ENCODE data around the gene C1QL4. TPM values are rescaled to one million over a fixed set of nuclear protein-coding genes. Genes with fewer than 3 reads are reported as not detected.

C1QL4 gene
- total RNA-seq, 1 donor from 2014 or later, result not detected

GRCh38 chr12:49348781-49349180, 11.8 kb upstream of the C1QL4 start:
- no peak for DNase-seq (ENCODE audit: extremely low read depth, low read depth, low spot score)

GRCh38 chr12:49347311-49348193, 10.6 kb upstream of the C1QL4 start:
- no peak for DNase-seq (ENCODE audit: extremely low read depth, low read depth, low spot score)

- no peak for DNase-seq (ENCODE audit: extremely low read depth, low read depth, low spot score)
Observed at GRCh38 chr12:49346659-49347310, 9.8 kb upstream of the C1QL4 start, which contains the start of gene DNAJC22. Gene DNAJC22 (plus strand): TSS chr12:49346888. CDS start chr12:49348873, 1,985 bp downstream.

DNA sequence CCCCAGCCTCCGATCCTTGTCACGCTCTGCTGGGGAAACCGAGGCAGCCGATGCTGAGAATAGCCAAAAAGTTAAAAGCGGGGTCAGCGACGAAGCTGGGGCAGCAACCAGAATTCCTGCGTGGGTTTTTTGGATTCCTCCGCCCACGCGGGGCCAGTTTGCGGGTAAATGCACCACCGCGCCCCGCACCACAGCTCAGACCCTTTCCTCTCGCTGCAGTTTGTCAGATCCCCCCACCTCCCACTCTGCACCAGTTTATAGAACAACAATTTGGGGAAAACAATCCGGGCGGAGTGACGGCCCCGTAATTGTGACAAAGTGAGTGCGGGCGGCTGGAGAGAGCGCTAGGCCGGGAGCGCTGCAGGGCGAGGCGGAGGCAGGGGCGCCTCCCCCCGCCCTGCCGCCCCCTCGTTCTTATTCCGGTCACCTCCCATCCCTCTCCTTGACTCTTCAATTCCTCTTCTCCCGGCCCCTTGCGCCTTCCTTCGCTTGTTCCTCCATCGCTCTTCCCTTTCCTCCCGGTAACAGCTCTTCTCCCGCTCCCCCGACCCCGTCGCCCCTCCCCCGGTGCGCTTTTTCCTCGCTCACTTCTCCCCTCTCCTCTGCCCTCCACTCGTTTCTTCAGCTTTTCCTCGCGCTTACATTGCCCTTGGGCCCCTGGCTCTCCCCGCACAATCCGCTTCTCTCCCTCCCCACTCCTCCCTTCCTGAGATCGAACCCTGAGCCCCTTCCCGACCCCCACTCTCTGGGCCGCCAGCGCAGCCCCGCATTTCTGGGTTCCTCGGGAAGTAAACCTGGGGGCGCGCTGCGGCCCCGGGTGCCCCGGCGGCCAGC, 9.1 kb upstream of the C1QL4 start:
- no peak for DNase-seq (ENCODE audit: extremely low read depth, low read depth, low spot score)

GRCh38 chr12:49345051-49345824, 8.2 kb upstream of the C1QL4 start:
- no peak for DNase-seq (ENCODE audit: extremely low read depth, low read depth, low spot score)

- no peak for DNase-seq (ENCODE audit: extremely low read depth, low read depth, low spot score)
Observed at GRCh38 chr12:49344486-49345050, 7.6 kb upstream of the C1QL4 start.

DNA sequence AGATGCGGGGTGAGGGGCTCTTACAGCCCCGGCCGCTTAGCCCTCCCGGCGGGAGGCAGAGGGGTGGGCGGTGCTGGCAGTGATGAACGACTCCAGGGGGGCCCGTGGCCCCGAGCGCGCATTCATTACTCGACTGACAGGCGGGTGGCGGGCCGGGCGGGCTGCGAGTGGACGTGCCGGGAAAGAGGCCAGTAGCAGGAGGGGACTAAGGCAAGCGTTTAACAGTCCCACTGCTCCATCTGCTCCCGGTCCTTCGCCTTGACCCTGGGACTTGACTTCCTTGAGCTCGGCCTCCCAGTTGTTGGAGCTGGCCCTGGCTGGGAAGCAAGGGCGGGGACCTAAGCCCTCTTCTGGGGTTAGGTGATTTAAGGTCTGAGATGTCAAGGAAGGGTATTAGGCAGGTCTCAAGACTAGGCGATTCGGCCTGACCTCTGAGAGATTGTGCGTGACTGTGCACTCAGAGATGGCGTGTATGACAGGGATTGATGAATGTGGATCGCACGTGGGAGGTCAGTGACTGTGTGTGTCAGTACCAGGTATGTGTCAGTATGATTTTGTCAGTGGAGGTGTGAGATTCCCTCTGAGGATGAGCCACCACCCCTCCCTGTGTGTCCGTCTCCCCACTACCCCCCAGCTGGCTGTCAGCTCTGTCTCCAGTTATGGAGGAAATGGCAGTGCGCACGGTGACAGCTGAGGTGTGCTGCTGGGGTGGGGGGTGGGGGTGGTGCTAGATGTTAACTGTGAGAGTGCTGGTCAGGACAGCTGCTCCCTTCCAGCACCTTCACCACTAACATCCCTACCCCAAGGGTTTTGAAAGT, 6.1 kb upstream of the C1QL4 start:
- DNase-seq (ENCODE audit: extremely low read depth, low read depth, low spot score), result no peak

GRCh38 chr12:49342066-49342913, 5.3 kb upstream of the C1QL4 start:
- DNase-seq (ENCODE audit: extremely low read depth, low read depth, low spot score), result no peak

DNA sequence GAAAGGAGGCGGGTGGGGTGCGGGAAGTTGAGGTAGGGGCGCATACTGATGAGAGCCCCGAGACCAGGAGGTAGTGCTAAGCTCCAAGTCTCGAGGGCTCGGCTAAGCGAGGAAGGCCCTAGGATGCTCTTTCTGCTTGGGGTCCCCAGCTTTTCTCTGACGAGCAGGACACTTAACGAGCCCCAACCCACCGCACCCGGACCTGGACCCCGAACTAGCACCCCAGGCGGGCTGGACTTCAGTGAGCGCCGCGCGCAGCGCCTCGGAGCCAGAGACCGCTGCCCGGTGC, 4.7 kb upstream of the C1QL4 start:
- DNase-seq (ENCODE audit: extremely low read depth, low read depth, low spot score), result no peak

GRCh38 chr12:49340971-49341776, 4.2 kb upstream of the C1QL4 start:
- no peak for DNase-seq (ENCODE audit: extremely low read depth, low read depth, low spot score)

- DNase-seq (ENCODE audit: extremely low read depth, low read depth, low spot score), result no peak
Observed at GRCh38 chr12:49340095-49340870, 3.3 kb upstream of the C1QL4 start.

DNA sequence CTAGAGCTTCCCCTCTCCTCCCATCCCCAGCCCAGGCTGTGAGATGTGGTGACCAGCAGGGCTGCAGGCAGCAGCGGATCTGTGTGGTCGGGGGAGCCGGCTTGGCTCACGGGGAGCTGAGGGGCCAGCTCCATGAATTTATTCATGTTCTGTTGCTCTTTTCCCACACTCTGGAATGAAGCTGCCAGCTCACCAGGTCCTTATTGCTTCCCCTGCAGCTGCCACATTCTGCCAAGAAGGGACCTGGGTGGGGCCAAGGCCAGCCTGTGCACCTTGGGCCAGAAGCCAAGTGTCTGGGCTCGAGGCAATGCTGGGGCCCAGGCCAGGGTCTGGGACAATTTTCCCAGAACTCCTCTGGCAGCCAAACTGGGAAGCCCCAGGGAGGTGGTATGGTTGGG, 2.5 kb upstream of the C1QL4 start:
- DNase-seq (ENCODE audit: extremely low read depth, low read depth, low spot score), result no peak

GRCh38 chr12:49338830-49339463, 2.0 kb upstream of the C1QL4 start:
- DNase-seq (ENCODE audit: extremely low read depth, low read depth, low spot score), result no peak

GRCh38 chr12:49335955-49336644, 888 bp downstream of the C1QL4 start:
- DNase-seq (ENCODE audit: extremely low read depth, low read depth, low spot score), result no peak

- DNase-seq (ENCODE audit: extremely low read depth, low read depth, low spot score), result no peak
Observed at GRCh38 chr12:49335118-49335954, 1.7 kb downstream of the C1QL4 start.
